Measurements from ENCODE around the gene C1orf21.

The C1orf21 gene

DNA sequence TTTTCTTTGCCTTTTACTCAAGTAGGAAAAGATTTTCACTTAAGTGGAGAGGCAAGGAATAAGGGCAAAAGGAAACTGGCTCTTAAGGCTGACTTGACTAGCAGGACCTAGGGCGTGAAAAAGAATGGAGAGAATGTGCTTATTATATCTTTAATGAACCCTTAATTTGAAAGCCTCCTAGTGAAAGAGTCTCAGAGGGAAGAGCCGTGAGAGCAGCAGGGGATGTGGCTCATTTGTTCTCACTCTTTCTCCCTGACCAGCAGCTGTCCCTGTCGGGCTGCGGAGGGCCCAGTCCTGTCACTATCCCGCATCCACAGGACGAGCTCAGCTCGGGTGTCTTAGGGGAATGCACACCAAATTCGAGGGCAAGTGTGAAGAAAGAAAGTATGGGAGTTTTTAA is 187.8 kb downstream of the C1orf21 start:
- Histone ChIP-seq H2AFZ (ENCODE audit: low read length) (no peak overlapping the region), H4K20me1 (ENCODE audit: insufficient read depth, low read length, poor library complexity, severe bottlenecking) (no peaks in the 10 kb centered on the region), H3K27me3 (ENCODE audit: insufficient read depth, low read length, poor library complexity, severe bottlenecking) (no peaks in the 10 kb centered on the region), H3K4me1 (ENCODE audit: insufficient read depth, low read length, poor library complexity, severe bottlenecking) (no peaks in the 10 kb centered on the region), H3K36me3 (ENCODE audit: insufficient read depth, low read length) (no peaks in the 10 kb centered on the region), H3F3A (ENCODE audit: low read depth) (no peaks in the 10 kb centered on the region), H3K9ac (ENCODE audit: low read depth, low read length, poor library complexity, severe bottlenecking) (no peak overlapping the region), H3K4me3 (ENCODE audit: low read length, poor library complexity, severe bottlenecking) (no peak overlapping the region), H3K4me2 (ENCODE audit: low read depth, low read length, poor library complexity, severe bottlenecking) (no peak overlapping the region), H3K9me3 (ENCODE audit: insufficient read depth, low read depth, low read length) (no peaks in the 10 kb centered on the region), H3K9me2 (replicated peaks; ENCODE audit: low read depth, low read length) (no peaks in the 10 kb centered on the region), H3K79me2 (ENCODE audit: insufficient read depth, low read length) (no peaks in the 10 kb centered on the region)
- TF ChIP-seq, protein P1, sequence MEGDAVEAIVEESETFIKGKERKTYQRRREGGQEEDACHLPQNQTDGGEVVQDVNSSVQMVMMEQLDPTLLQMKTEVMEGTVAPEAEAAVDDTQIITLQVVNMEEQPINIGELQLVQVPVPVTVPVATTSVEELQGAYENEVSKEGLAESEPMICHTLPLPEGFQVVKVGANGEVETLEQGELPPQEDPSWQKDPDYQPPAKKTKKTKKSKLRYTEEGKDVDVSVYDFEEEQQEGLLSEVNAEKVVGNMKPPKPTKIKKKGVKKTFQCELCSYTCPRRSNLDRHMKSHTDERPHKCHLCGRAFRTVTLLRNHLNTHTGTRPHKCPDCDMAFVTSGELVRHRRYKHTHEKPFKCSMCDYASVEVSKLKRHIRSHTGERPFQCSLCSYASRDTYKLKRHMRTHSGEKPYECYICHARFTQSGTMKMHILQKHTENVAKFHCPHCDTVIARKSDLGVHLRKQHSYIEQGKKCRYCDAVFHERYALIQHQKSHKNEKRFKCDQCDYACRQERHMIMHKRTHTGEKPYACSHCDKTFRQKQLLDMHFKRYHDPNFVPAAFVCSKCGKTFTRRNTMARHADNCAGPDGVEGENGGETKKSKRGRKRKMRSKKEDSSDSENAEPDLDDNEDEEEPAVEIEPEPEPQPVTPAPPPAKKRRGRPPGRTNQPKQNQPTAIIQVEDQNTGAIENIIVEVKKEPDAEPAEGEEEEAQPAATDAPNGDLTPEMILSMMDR (conservative IDR thresholded peaks at IDR 0.05; ENCODE audit: low read length): no peak
- TF ChIP-seq EZH2phosphoT487 (IDR thresholded peaks at IDR 0.05; ENCODE audit: borderline replicate concordance): no peak

DNA sequence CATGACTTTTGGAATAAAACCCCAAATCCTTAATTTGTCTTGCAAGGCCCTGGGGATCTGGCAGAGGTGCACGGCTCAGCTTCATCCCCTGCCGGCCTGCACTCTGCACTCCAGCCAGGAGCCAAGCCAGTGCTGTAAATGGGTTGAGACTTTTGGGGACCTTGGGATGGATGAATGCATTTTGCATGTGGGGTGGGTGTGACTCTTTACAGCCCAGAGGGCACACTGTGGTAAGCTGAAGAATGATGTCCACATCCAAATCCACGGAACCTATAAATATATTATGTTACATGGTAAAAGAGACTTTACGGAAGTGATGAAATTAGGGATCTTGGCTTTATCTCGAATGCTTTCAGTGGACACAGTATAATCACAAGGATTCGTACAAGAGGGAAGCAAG is 190.0 kb downstream of the C1orf21 start:
- Histone ChIP-seq H3K9ac (ENCODE audit: low read depth, low read length, poor library complexity, severe bottlenecking) (no peak overlapping the region), H3K4me3 (ENCODE audit: low read length, poor library complexity, severe bottlenecking) (no peak overlapping the region), H3K27me3 (ENCODE audit: insufficient read depth, low read length, poor library complexity, severe bottlenecking) (no peaks in the 10 kb centered on the region), H3F3A (ENCODE audit: low read depth) (no peaks in the 10 kb centered on the region), H4K20me1 (ENCODE audit: insufficient read depth, low read length, poor library complexity, severe bottlenecking) (no peaks in the 10 kb centered on the region), H3K4me2 (ENCODE audit: low read depth, low read length, poor library complexity, severe bottlenecking) (no peak overlapping the region), H3K79me2 (ENCODE audit: insufficient read depth, low read length) (no peaks in the 10 kb centered on the region), H3K9me3 (ENCODE audit: insufficient read depth, low read depth, low read length) (no peaks in the 10 kb centered on the region), H3K9me2 (replicated peaks; ENCODE audit: low read depth, low read length) (no peaks in the 10 kb centered on the region), H2AFZ (ENCODE audit: low read length) (no peak overlapping the region), H3K4me1 (ENCODE audit: insufficient read depth, low read length, poor library complexity, severe bottlenecking) (no peaks in the 10 kb centered on the region), H3K36me3 (ENCODE audit: insufficient read depth, low read length) (no peaks in the 10 kb centered on the region)
- TF ChIP-seq, protein P1 (conservative IDR thresholded peaks at IDR 0.05; ENCODE audit: low read length): no peak
- no peak for TF ChIP-seq EZH2phosphoT487 (IDR thresholded peaks at IDR 0.05; ENCODE audit: borderline replicate concordance)

DNA sequence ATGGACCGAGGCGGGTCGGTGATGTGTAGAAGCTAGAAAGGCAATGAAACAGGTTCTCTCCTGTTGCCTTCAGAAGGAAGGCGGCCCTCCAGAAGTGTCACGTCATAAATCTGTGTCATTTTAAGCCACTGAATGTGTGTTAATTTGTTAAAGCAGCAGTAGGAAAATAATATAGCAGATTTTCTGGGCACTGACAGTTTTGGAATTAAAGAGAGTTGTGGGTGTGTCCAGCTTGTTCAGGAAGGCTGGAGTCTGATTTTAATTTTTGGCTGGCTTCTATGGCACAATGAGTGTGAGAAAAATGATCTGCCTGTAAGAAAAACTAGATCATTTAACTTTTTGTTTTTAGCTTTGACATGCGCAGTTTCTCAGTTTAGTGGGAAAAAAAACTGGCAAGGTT is 190.5 kb downstream of the C1orf21 start:
- Histone ChIP-seq H3K27me3 (ENCODE audit: insufficient read depth, low read length, poor library complexity, severe bottlenecking) (no peaks in the 10 kb centered on the region), H2AFZ (ENCODE audit: low read length) (no peak overlapping the region), H3K36me3 (ENCODE audit: insufficient read depth, low read length) (no peaks in the 10 kb centered on the region), H3K4me3 (ENCODE audit: low read length, poor library complexity, severe bottlenecking) (no peak overlapping the region), H3F3A (ENCODE audit: low read depth) (no peaks in the 10 kb centered on the region), H3K4me2 (ENCODE audit: low read depth, low read length, poor library complexity, severe bottlenecking) (no peak overlapping the region), H3K9me3 (ENCODE audit: insufficient read depth, low read depth, low read length) (no peaks in the 10 kb centered on the region), H3K79me2 (ENCODE audit: insufficient read depth, low read length) (no peaks in the 10 kb centered on the region), H3K9ac (ENCODE audit: low read depth, low read length, poor library complexity, severe bottlenecking) (no peak overlapping the region), H3K4me1 (ENCODE audit: insufficient read depth, low read length, poor library complexity, severe bottlenecking) (no peaks in the 10 kb centered on the region), H4K20me1 (ENCODE audit: insufficient read depth, low read length, poor library complexity, severe bottlenecking) (no peaks in the 10 kb centered on the region), H3K9me2 (replicated peaks; ENCODE audit: low read depth, low read length) (no peaks in the 10 kb centered on the region)
- no peak for TF ChIP-seq EZH2phosphoT487 (IDR thresholded peaks at IDR 0.05; ENCODE audit: borderline replicate concordance)
- TF ChIP-seq, protein P1 (conservative IDR thresholded peaks at IDR 0.05; ENCODE audit: low read length): no peak
